GM23248 (cell line): ENCODE measurements around the gene GOLGA8J. TPM values are rescaled to one million over a fixed set of nuclear protein-coding genes. Genes with fewer than 3 reads are reported as not detected.
"Not testable (repeated sequence)": the region's sequence is repeated elsewhere in the genome, so short reads cannot be mapped to it uniquely, and the experiment has no call there.

Experiments
- DNase-seq: peaks from one replicate; pipeline ENCODE4 v3.0.0-alpha.2; 2015
- H2AFZ ChIP-seq: fragments of 200-600 bp; sonication (generic); 2 replicates; pipeline ENCODE4 v1.6.1; 2016; ENCODE audit warnings: antibody characterized with exemption
- H3F3A ChIP-seq: fragments of 200-600 bp; sonication (generic); 2 replicates; pipeline ENCODE4 v1.6.1; 2016; ENCODE audit warnings: mild to moderate bottlenecking, antibody characterized with exemption, mixed run types; ENCODE audit not compliant: insufficient read depth
- H3K27ac ChIP-seq: fragments of 200-600 bp; sonication (generic); 2 replicates; pipeline ENCODE4 v1.5.1; 2016; ENCODE audit warnings: mild to moderate bottlenecking
- H3K27me3 ChIP-seq: fragments of 200-600 bp; sonication (generic); replicated peaks from 2 replicates; pipeline ENCODE4 v1.6.1; 2016; ENCODE audit warnings: mild to moderate bottlenecking; ENCODE audit not compliant: insufficient read depth
- H3K36me3 ChIP-seq: fragments of 200-600 bp; sonication (generic); 2 replicates; pipeline ENCODE4 v1.6.1; 2016; ENCODE audit warnings: low read depth, mild to moderate bottlenecking
- H3K4me1 ChIP-seq: fragments of 200-600 bp; sonication (generic); 2 replicates; pipeline ENCODE4 v1.6.1; 2016; ENCODE audit warnings: mild to moderate bottlenecking; ENCODE audit not compliant: insufficient read depth
- H3K4me2 ChIP-seq: fragments of 200-600 bp; sonication (generic); one replicate; pipeline ENCODE4 v1.6.1; 2016; ENCODE audit warnings: mild to moderate bottlenecking; ENCODE audit not compliant: unreplicated experiment
- H3K4me3 ChIP-seq: fragments of 200-600 bp; sonication (generic); 2 replicates; pipeline ENCODE4 v1.5.1; 2016; ENCODE audit warnings: mild to moderate bottlenecking
- H3K79me2 ChIP-seq: fragments of 200-600 bp; sonication (generic); 2 replicates; pipeline ENCODE4 v1.6.1; 2016; ENCODE audit warnings: mild to moderate bottlenecking; ENCODE audit not compliant: insufficient read depth
- H3K9ac ChIP-seq: fragments of 200-600 bp; sonication (generic); 2 replicates; pipeline ENCODE4 v1.6.1; 2016; ENCODE audit warnings: mild to moderate bottlenecking
- H3K9me2 ChIP-seq: fragments of 200-600 bp; sonication (generic); 2 replicates; pipeline ENCODE4 v1.6.1; 2016; ENCODE audit warnings: mixed run types, mild to moderate bottlenecking, moderate library complexity; ENCODE audit not compliant: insufficient read depth
- H3K9me3 ChIP-seq: fragments of 200-600 bp; sonication (generic); one replicate; pipeline ENCODE4 v1.6.1; 2017; ENCODE audit warnings: low read depth
- H4K20me1 ChIP-seq: fragments of 200-600 bp; sonication (generic); 2 replicates; pipeline ENCODE4 v1.6.0; 2016; ENCODE audit not compliant: insufficient read depth
- EZH2 ChIP-seq: fragments of 200-600 bp; sonication (generic); IDR thresholded peaks from 2 replicates; pipeline ENCODE4 v1.6.1; 2018; ENCODE audit warnings: antibody characterized with exemption, mild to moderate bottlenecking; ENCODE audit not compliant: insufficient read depth, poor library complexity, severe bottlenecking
- EZH2phosphoT487 ChIP-seq: fragments of 200-600 bp; sonication (generic); IDR thresholded peaks from 2 replicates; pipeline ENCODE4 v1.6.1; 2018; ENCODE audit warnings: antibody characterized with exemption, moderate library complexity, mild to moderate bottlenecking, low read depth; ENCODE audit not compliant: insufficient read depth
- WGBS, 2 experiments: methylation state at CpG; one replicate each; pipeline ENCODE4 v1.1.6; 2015 to 2017; ENCODE audit warnings: low lambda C conversion rate in 2 of 2, low coverage in 1 of 2; ENCODE audit errors: missing lambda C conversion rate in 2 of 2; 5-methylcytosine and 5-hydroxymethylcytosine counted together
- in situ Hi-C: fragments of 300-500 bp; cut with MboI; formaldehyde crosslinking; loops from 2 replicates; pipeline ENCODE4 v1.15.0; 2020
- polyA plus RNA-seq: library from polyadenylated mRNA; unstranded; fragments of >200 nt; fragmentation: Nextera tagmentation; extraction: Ambion mirVana; gene quantifications from 2 replicates; pipeline ENCODE4 v1.2.1, GENCODE V29; 2016
- total RNA-seq: library from RNA; depleted of rRNA; stranded (reverse); fragments of >200 nt; shearing (Covaris generic); gene quantifications from 2 replicates; pipeline ENCODE4 v1.2.3, GENCODE V29; 2014; rRNA removed

Gene GOLGA8J, protein sequence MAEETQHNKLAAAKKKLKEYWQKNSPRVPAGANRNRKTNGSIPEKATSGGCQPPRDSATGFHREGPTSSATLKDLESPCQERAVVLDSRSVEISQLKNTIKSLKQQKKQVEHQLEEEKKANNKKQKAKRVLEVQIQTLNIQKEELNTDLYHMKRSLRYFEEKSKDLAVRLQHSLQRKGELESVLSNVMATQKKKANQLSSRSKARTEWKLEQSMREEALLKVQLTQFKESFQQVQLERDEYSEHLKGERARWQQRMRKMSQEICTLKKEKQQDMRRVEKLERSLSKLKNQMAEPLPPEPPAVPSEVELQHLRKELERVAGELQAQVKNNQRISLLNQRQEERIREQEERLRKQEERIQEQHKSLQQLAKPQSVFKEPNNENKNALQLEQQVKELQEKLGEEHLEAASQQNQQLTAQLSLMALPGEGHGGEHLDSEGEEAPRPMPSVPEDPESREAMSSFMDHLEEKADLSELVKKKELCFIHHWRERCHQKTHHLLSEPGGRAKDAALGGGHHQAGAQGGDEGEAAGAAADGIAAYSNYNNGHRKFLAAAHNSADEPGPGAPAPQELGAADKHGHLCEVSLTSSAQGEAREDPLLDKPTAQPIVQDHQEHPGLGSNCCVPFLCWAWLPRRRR
- total RNA-seq, result not detected in 2 replicates
- polyA plus RNA-seq, result not detected in 2 replicates

DNA sequence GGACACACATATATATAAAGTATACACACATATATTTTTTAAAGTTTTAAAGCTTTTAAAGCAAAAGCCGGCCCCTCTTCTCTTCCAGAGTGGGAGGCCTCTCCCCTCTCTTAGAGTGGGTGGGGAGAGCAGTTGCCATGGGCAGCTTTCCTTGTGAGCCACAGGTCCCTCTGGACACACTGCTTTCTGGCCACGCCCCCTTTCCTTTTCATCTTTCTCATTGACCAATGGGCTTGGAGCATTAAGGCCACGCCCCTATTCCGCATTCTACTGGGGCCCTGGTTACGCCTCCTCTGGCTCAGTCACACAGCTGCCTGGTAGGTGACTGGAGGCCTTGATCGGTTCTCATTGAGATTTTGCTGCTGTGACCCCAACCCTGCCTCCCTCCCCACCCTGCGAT is at the start of gene GOLGA8J:
Gene GOLGA8J, plus strand, starts transcription at position 301 of the 400 bp plus-strand sequence. Its CDS starts 98 bp downstream, at position 399.
- no CpG with 5 or more reads among the region's 7 CpGs for WGBS, 2 experiments
- H3K9me2 ChIP-seq, H3K36me3 ChIP-seq, in situ Hi-C loops, H3K27ac ChIP-seq, H3K27me3 ChIP-seq, H3K4me2 ChIP-seq, DNase-seq, H2AFZ ChIP-seq, H3F3A ChIP-seq, H3K4me1 ChIP-seq, H3K9ac ChIP-seq, H3K9me3 ChIP-seq, H3K4me3 ChIP-seq, H3K79me2 ChIP-seq, H4K20me1 ChIP-seq: not testable (repeated sequence)

DNA sequence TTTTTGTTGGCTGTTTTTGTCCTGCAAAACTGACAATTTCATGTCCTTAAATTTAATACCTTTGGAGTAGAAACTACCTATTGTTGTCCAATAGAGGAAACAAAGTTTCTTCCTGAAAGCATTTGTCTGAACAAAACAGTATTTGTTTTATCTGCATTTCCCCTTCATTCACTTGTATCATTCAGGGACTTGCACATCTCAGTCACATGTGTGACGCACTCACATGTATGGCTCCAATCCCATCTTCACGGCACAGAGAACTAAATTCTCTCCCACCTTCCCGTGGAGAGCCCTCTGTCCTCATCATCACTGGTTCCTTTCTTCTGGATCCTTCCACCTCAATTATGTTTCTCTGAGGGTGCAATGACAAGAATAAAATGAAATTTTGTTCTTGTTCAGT is 49.5 kb upstream of the GOLGA8J start:
- no peak for DNase-seq
- Histone ChIP-seq H3K36me3 (no peaks in the 10 kb centered on the region), H3K4me3 (no peak overlapping the region), H3K9ac (no peak overlapping the region), H3K79me2 (no peaks in the 10 kb centered on the region), H4K20me1 (no peaks in the 10 kb centered on the region), H3K4me1 (no peaks in the 10 kb centered on the region), H3K9me2 (no peaks in the 10 kb centered on the region), H3K9me3 (no peaks in the 10 kb centered on the region), H3K27me3 (peaks cover 54% of the 10 kb centered on the region), H3K27ac (no peak overlapping the region), H3K4me2 (no peak overlapping the region), H3F3A (no peaks in the 10 kb centered on the region), H2AFZ (no peak overlapping the region)
- 25 to 39% methylated on average over 3 of the region's 3 CpGs for WGBS, 2 experiments
- TF ChIP-seq EZH2phosphoT487, result no peak
- TF ChIP-seq EZH2, result no peak
- in situ Hi-C loops, result no loop called here

DNA sequence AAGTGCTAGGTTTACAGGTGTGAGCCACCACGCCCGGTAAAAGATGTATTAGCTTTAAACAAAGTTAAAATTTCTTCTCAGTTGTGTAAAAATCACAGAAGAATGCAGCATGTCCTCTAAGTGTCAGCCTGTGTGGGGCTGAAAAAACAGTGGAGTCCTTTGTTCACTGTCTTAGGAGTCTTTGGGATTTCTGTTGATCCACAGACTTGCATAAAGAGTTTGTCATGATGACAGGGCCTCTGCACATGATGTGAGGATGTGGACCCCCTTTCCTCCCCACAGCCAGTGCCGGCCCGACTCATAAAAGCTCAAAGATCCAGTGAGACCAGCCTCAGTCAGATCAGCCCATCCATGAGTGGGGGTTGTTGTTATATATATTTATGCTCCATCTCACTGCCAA is 49.0 kb upstream of the GOLGA8J start:
- H3K4me1 ChIP-seq, result no peaks in the 10 kb centered on the region
- in situ Hi-C loops, result no loop called here
- H3K27me3 ChIP-seq, result peaks cover 54% of the 10 kb centered on the region
- H3K9me3 ChIP-seq, result no peaks in the 10 kb centered on the region
- no peaks in the 10 kb centered on the region for H4K20me1 ChIP-seq
- no peak overlapping the region for H3K27ac ChIP-seq
- H3K79me2 ChIP-seq, result no peaks in the 10 kb centered on the region
- H3K9ac ChIP-seq, result no peak overlapping the region
- no peak overlapping the region for H2AFZ ChIP-seq
- H3K9me2 ChIP-seq, result no peaks in the 10 kb centered on the region
- 48 to 55% methylated on average over 4 of the region's 4 CpGs for WGBS, 2 experiments
- H3K4me2 ChIP-seq, result no peak overlapping the region
- H3K36me3 ChIP-seq, result no peaks in the 10 kb centered on the region
- no peak for DNase-seq
- no peaks in the 10 kb centered on the region for H3F3A ChIP-seq
- TF ChIP-seq EZH2, result no peak
- TF ChIP-seq EZH2phosphoT487, result no peak
- no peak overlapping the region for H3K4me3 ChIP-seq

DNA sequence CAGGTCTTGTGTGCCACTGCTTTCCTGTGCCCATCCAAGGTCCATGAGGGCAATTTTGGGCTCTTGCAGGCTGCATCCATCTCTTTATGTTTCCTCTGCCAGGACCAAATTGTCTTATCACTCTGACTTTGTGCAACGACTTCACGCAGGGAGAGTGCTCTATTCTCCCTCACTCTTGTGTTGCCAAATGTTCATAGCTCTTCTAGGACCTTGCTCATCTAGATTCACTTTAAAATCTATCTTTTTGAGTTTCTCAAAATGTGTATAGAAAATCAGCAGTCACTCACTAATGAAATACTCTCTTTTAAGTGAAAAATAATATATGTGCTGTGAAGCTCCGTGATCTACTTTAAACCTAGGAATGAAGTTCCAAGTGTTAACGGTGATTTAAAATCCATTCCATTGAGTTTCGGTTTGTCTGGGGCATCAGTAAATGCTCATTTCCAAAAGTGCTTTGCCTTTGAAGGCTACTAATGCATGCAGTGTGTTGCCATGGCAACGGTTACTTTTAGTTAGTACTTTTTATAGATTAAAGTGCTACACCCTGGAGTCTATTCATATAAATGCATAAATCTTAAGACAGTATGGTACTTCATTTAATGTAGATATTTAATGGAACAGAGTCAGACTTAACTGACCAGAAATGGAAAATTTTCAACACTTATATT is 46.6 kb upstream of the GOLGA8J start:
- Histone ChIP-seq H2AFZ (no peak overlapping the region), H3K79me2 (no peaks in the 10 kb centered on the region), H3K9me3 (no peaks in the 10 kb centered on the region), H3K4me1 (no peaks in the 10 kb centered on the region), H3F3A (no peaks in the 10 kb centered on the region), H4K20me1 (no peaks in the 10 kb centered on the region), H3K9ac (no peak overlapping the region), H3K9me2 (no peaks in the 10 kb centered on the region), H3K4me3 (no peak overlapping the region), H3K27ac (no peak overlapping the region), H3K4me2 (no peak overlapping the region), H3K36me3 (no peaks in the 10 kb centered on the region), H3K27me3 (peaks cover 47% of the 10 kb centered on the region)
- in situ Hi-C loops, result no loop called here
- 19% methylated on average over 6 of the region's 6 CpGs for WGBS, 2 experiments
- TF ChIP-seq EZH2phosphoT487 (no peak), EZH2 (no peak)
- peak; percentile 36 for DNase-seq
